DND-41 (cell line): ENCODE results near the gene SLC44A1.

Source experiments
- ATAC-seq: fragments of 200-7000 bp; cut with Tn5 transposase; 3 replicates; pipeline ENCODE4 v1.9.1; 2021; ENCODE audit warnings: low read depth; ENCODE audit not compliant: insufficient read depth
- DNase-seq: peaks from one replicate; pipeline ENCODE4 v3.0.0-alpha.2; 2020
- H2AFZ ChIP-seq: 2 replicates; pipeline ENCODE4 v1.6.0; 2012; ENCODE audit warnings: low read depth, low read length
- H3K27ac ChIP-seq: 2 replicates; pipeline ENCODE4 v1.5.1; 2012; ENCODE audit warnings: low read length, inconsistent platforms
- H3K27me3 ChIP-seq: fragments of 200-600 bp; sonication (generic); 2 replicates; pipeline ENCODE4 v1.6.0; 2012; ENCODE audit warnings: low read length, mild to moderate bottlenecking, inconsistent platforms; ENCODE audit not compliant: insufficient read depth, poor library complexity
- H3K36me3 ChIP-seq: 2 replicates; pipeline ENCODE4 v1.5.1; 2012; ENCODE audit warnings: low read length, inconsistent platforms; ENCODE audit not compliant: insufficient read depth
- H3K4me1 ChIP-seq: 2 replicates; pipeline ENCODE4 v1.5.1; 2012; ENCODE audit warnings: mild to moderate bottlenecking, low read length; ENCODE audit not compliant: insufficient read depth
- H3K4me2 ChIP-seq: 2 replicates; pipeline ENCODE4 v1.6.0; 2012; ENCODE audit warnings: mild to moderate bottlenecking, moderate library complexity, low read length, inconsistent platforms; ENCODE audit not compliant: insufficient read depth
- H3K4me3 ChIP-seq, 2 experiments: fragments of 200-600 bp in 1 of 2; shearing (Covaris generic) in 1 of 2; 2 replicates each; pipeline ENCODE4 v1.5.1; 2012 to 2016; ENCODE audit warnings: inconsistent platforms in 2 of 2, low read length in 2 of 2, mild to moderate bottlenecking in 2 of 2, low read depth in 1 of 2, moderate library complexity in 1 of 2
- H3K79me2 ChIP-seq: 2 replicates; pipeline ENCODE4 v1.6.0; 2012; ENCODE audit warnings: low read length, inconsistent platforms; ENCODE audit not compliant: insufficient read depth
- H3K9ac ChIP-seq: 2 replicates; pipeline ENCODE4 v1.6.0; 2012; ENCODE audit warnings: low read depth, mild to moderate bottlenecking, inconsistent platforms, low read length, moderate library complexity
- H3K9me3 ChIP-seq: 2 replicates; pipeline ENCODE4 v1.5.1; 2012; ENCODE audit warnings: low read length, moderate library complexity, mild to moderate bottlenecking, inconsistent platforms; ENCODE audit not compliant: insufficient read depth, severe bottlenecking
- H4K20me1 ChIP-seq: 2 replicates; pipeline ENCODE4 v1.6.0; 2012; ENCODE audit warnings: low read length; ENCODE audit not compliant: insufficient read depth
- EZH2 ChIP-seq: IDR thresholded peaks from 3 replicates; pipeline ENCODE4 v1.6.1; 2012; ENCODE audit warnings: borderline replicate concordance, low read depth, mild to moderate bottlenecking, moderate library complexity, low read length, inconsistent platforms; ENCODE audit not compliant: severe bottlenecking
- TF ChIP-seq, protein P1 (sequence below): IDR thresholded peaks from 2 replicates; pipeline ENCODE4 v1.5.1; 2012; ENCODE audit warnings: borderline replicate concordance, low read length, moderate library complexity, mild to moderate bottlenecking; ENCODE audit not compliant: poor library complexity, severe bottlenecking; ENCODE audit errors: extremely low read depth

Gene SLC44A1

GRCh38 chr9:105329719-105330062 lies 85.2 kb downstream of the SLC44A1 start:
- no peaks in the 10 kb centered on the region for H3K79me2 ChIP-seq
- ATAC-seq, result no peak
- no peaks in the 10 kb centered on the region for H4K20me1 ChIP-seq
- no peak overlapping the region for H2AFZ ChIP-seq
- no peak overlapping the region for H3K4me2 ChIP-seq
- no peaks in the 10 kb centered on the region for H3K27me3 ChIP-seq
- H3K36me3 ChIP-seq, result no peaks in the 10 kb centered on the region
- no peak overlapping the region for H3K4me3 ChIP-seq
- no peak for DNase-seq
- H3K9ac ChIP-seq, result no peak overlapping the region
- TF ChIP-seq, protein P1, sequence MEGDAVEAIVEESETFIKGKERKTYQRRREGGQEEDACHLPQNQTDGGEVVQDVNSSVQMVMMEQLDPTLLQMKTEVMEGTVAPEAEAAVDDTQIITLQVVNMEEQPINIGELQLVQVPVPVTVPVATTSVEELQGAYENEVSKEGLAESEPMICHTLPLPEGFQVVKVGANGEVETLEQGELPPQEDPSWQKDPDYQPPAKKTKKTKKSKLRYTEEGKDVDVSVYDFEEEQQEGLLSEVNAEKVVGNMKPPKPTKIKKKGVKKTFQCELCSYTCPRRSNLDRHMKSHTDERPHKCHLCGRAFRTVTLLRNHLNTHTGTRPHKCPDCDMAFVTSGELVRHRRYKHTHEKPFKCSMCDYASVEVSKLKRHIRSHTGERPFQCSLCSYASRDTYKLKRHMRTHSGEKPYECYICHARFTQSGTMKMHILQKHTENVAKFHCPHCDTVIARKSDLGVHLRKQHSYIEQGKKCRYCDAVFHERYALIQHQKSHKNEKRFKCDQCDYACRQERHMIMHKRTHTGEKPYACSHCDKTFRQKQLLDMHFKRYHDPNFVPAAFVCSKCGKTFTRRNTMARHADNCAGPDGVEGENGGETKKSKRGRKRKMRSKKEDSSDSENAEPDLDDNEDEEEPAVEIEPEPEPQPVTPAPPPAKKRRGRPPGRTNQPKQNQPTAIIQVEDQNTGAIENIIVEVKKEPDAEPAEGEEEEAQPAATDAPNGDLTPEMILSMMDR, result no peak
- no peak overlapping the region for H3K27ac ChIP-seq
- no peaks in the 10 kb centered on the region for H3K4me1 ChIP-seq
- H3K9me3 ChIP-seq, result no peaks in the 10 kb centered on the region

DNA sequence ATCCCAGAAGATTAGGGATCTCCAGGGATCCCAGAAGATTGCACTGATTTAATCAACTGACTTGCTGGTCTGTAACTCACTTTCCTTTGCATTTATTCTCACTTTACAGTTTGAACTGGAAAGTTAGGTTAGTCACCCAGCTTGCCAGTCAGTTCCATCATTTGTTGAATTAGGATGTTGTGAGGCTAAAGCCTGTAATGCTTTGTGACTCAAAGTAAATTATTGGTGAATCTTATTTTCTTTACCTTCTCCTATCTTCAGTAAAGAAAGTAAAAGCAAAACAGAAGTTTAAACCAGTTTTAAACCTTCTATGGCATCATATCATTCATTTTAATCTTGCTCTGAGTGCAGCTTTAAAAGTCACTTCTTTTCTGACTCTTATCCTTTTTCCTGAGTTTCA lies 85.8 kb downstream of the SLC44A1 start:
- H3K79me2 ChIP-seq, result no peaks in the 10 kb centered on the region
- no peak for TF ChIP-seq EZH2
- TF ChIP-seq, protein P1, result no peak
- no peak overlapping the region for H2AFZ ChIP-seq
- H4K20me1 ChIP-seq, result no peaks in the 10 kb centered on the region
- no peaks in the 10 kb centered on the region for H3K27me3 ChIP-seq
- no peak overlapping the region for H3K4me2 ChIP-seq
- H3K4me1 ChIP-seq, result no peaks in the 10 kb centered on the region
- H3K36me3 ChIP-seq, result no peaks in the 10 kb centered on the region
- no peak overlapping the region for H3K27ac ChIP-seq
- H3K4me3 ChIP-seq, result no peak overlapping the region
- no peak for DNase-seq
- no peak for ATAC-seq
- H3K9me3 ChIP-seq, result no peaks in the 10 kb centered on the region
- H3K9ac ChIP-seq, result no peak overlapping the region

GRCh38 chr9:105330755-105331154 lies 86.3 kb downstream of the SLC44A1 start:
- ATAC-seq (no peak), DNase-seq (no peak)
- Histone ChIP-seq H3K9ac (no peak overlapping the region), H4K20me1 (no peaks in the 10 kb centered on the region), H3K27ac (no peak overlapping the region), H3K4me2 (no peak overlapping the region), H3K36me3 (no peaks in the 10 kb centered on the region), H2AFZ (no peak overlapping the region), H3K27me3 (no peaks in the 10 kb centered on the region), H3K4me1 (no peaks in the 10 kb centered on the region), H3K4me3 (no peak overlapping the region), H3K79me2 (no peaks in the 10 kb centered on the region), H3K9me3 (no peaks in the 10 kb centered on the region)
- no peak for TF ChIP-seq EZH2
- TF ChIP-seq, protein P1, result no peak

GRCh38 chr9:105331160-105331559 lies 86.7 kb downstream of the SLC44A1 start:
- Histone ChIP-seq H3K27me3 (no peaks in the 10 kb centered on the region), H3K4me3 (no peak overlapping the region), H3K27ac (no peak overlapping the region), H3K9me3 (no peaks in the 10 kb centered on the region), H3K9ac (no peak overlapping the region), H3K4me2 (no peak overlapping the region), H3K36me3 (no peaks in the 10 kb centered on the region), H4K20me1 (no peaks in the 10 kb centered on the region), H3K79me2 (no peaks in the 10 kb centered on the region), H3K4me1 (no peaks in the 10 kb centered on the region), H2AFZ (no peak overlapping the region)
- no peak for ATAC-seq
- no peak for DNase-seq
- TF ChIP-seq, protein P1, result no peak
- TF ChIP-seq EZH2, result no peak
